ENCODE data around the gene COX7B2. TPM values are rescaled to one million over a fixed set of nuclear protein-coding genes. Genes with fewer than 3 reads are reported as not detected.

Gene COX7B2
- total and polyA plus RNA-seq, 7 donors: not detected

- whole genome bisulfite sequencing, 3 donors: 65 to 67% (median 66%) methylated on average over 3 of the region's 3 CpGs
- no peaks in the 10 kb centered on the region for H3K9me3 ChIP-seq
- no peak overlapping the region for H3K27ac ChIP-seq
- H3K4me3 ChIP-seq: no peak overlapping the region
- no peak for TF ChIP-seq CTCF (IDR thresholded peaks at IDR 0.05)
- intact Hi-C loops (cut with DNase I): no loop called here
- H3K36me3 ChIP-seq (ENCODE audit: insufficient read depth in 1 of 2, low read depth in 1 of 2): no peaks in the 10 kb centered on the region
- no peak for DNase-seq
- no peaks in the 10 kb centered on the region for H3K27me3 ChIP-seq (ENCODE audit: insufficient read depth in 3 of 3, low read length in 2 of 3)
- H3K4me1 ChIP-seq: no peaks in the 10 kb centered on the region
- no peak for ATAC-seq
Measured at GRCh38 chr4:46922205-46922604, 13.2 kb upstream of the COX7B2 start.

GRCh38 chr4:46908148-46908547, 897 bp downstream of the COX7B2 start:
- no peaks in the 10 kb centered on the region for H3K36me3 ChIP-seq (ENCODE audit: insufficient read depth in 1 of 2, low read depth in 1 of 2)
- H3K27me3 ChIP-seq (ENCODE audit: insufficient read depth in 3 of 3, low read length in 2 of 3): no peaks in the 10 kb centered on the region
- ATAC-seq (no peak), DNase-seq (no peak)
- no peak overlapping the region for H3K27ac ChIP-seq
- H3K9me3 ChIP-seq: no peaks in the 10 kb centered on the region
- no peak for TF ChIP-seq CTCF (IDR thresholded peaks at IDR 0.05)
- no peaks in the 10 kb centered on the region for H3K4me1 ChIP-seq
- H3K4me3 ChIP-seq: no peak overlapping the region
- intact Hi-C loops (cut with DNase I): no loop called here
- WGBS, 3 donors: 83 to 87% (median 85%) methylated on average over 4 of the region's 4 CpGs

GRCh38 chr4:46900082-46900481, 9.0 kb downstream of the COX7B2 start:
- H3K27ac ChIP-seq: no peak overlapping the region
- DNase-seq (no peak), ATAC-seq (no peak)
- no peak for TF ChIP-seq CTCF (IDR thresholded peaks at IDR 0.05)
- H3K4me3 ChIP-seq: no peak overlapping the region
- 55 to 67% (median 64%) methylated on average over 1 of the region's 1 CpG for WGBS, 3 donors
- H3K4me1 ChIP-seq: no peaks in the 10 kb centered on the region
- intact Hi-C loops (cut with DNase I): no loop called here
- H3K27me3 ChIP-seq (ENCODE audit: insufficient read depth in 3 of 3, low read length in 2 of 3): no peaks in the 10 kb centered on the region
- H3K9me3 ChIP-seq: no peaks in the 10 kb centered on the region
- no peaks in the 10 kb centered on the region for H3K36me3 ChIP-seq (ENCODE audit: insufficient read depth in 1 of 2, low read depth in 1 of 2)

GRCh38 chr4:46894826-46895225, 14.2 kb downstream of the COX7B2 start:
- intact Hi-C loops (cut with DNase I): no loop called here
- Histone ChIP-seq H3K27me3 (ENCODE audit: insufficient read depth in 3 of 3, low read length in 2 of 3) (no peaks in the 10 kb centered on the region), H3K36me3 (ENCODE audit: insufficient read depth in 1 of 2, low read depth in 1 of 2) (no peaks in the 10 kb centered on the region), H3K27ac (no peak overlapping the region), H3K9me3 (no peaks in the 10 kb centered on the region), H3K4me3 (no peak overlapping the region), H3K4me1 (no peaks in the 10 kb centered on the region)
- DNase-seq (no peak), ATAC-seq (no peak)
- TF ChIP-seq CTCF (IDR thresholded peaks at IDR 0.05): no peak
- WGBS, 3 donors: 39 to 48% (median 39%) methylated on average over 5 of the region's 5 CpGs

- 62 to 69% (median 63%) methylated on average over 2 of the region's 2 CpGs for WGBS, 3 donors
- Histone ChIP-seq H3K27me3 (ENCODE audit: insufficient read depth in 3 of 3, low read length in 2 of 3) (no peaks in the 10 kb centered on the region), H3K9me3 (no peaks in the 10 kb centered on the region), H3K4me3 (no peak overlapping the region), H3K27ac (no peak overlapping the region), H3K36me3 (ENCODE audit: insufficient read depth in 1 of 2, low read depth in 1 of 2) (no peaks in the 10 kb centered on the region), H3K4me1 (no peaks in the 10 kb centered on the region)
- DNase-seq (no peak), ATAC-seq (no peak)
- intact Hi-C loops (cut with DNase I): no loop called here
- no peak for TF ChIP-seq CTCF (IDR thresholded peaks at IDR 0.05)
Measured at GRCh38 chr4:46890056-46890455, 19.0 kb downstream of the COX7B2 start.
